ENCODE measurements around the gene OR9Q2. TPM values are rescaled to one million over a fixed set of nuclear protein-coding genes. Genes with fewer than 3 reads are reported as not detected.

OR9Q2 gene
- total and polyA plus RNA-seq, 9 donors, result not detected

Other genes starting within 250 kb of the OR9Q2 start
- gene OR9Q1, start 165.2 kb upstream of the OR9Q2 start, total RNA-seq, result not detected
- not detected for gene OR9Q1, start 165.2 kb upstream of the OR9Q2 start, polyA plus RNA-seq (ENCODE audit: insufficient read depth in 1 of 8, insufficient read length in 8 of 8, low replicate concordance in 1 of 8)
- not detected for gene OR6Q1, start 158.1 kb upstream of the OR9Q2 start, total RNA-seq
- gene OR6Q1, start 158.1 kb upstream of the OR9Q2 start, polyA plus RNA-seq (ENCODE audit: insufficient read depth in 1 of 8, insufficient read length in 8 of 8, low replicate concordance in 1 of 8), result not detected
- gene OR9I1, start 63.5 kb upstream of the OR9Q2 start, total RNA-seq, result not detected
- gene OR9I1, start 63.5 kb upstream of the OR9Q2 start, polyA plus RNA-seq (ENCODE audit: insufficient read depth in 1 of 8, insufficient read length in 8 of 8, low replicate concordance in 1 of 8), result not detected
- not detected for gene OR1S2, start 15.1 kb downstream of the OR9Q2 start, total RNA-seq
- gene OR1S2, start 15.1 kb downstream of the OR9Q2 start, polyA plus RNA-seq (ENCODE audit: insufficient read depth in 1 of 8, insufficient read length in 8 of 8, low replicate concordance in 1 of 8), result not detected
- gene OR1S1, start 23.6 kb downstream of the OR9Q2 start, total RNA-seq, result not detected
- not detected for gene OR1S1, start 23.6 kb downstream of the OR9Q2 start, polyA plus RNA-seq (ENCODE audit: insufficient read depth in 1 of 8, insufficient read length in 8 of 8, low replicate concordance in 1 of 8)
- not detected for gene OR10Q1, start 39.8 kb downstream of the OR9Q2 start, total RNA-seq
- under 1 TPM in 1 of 8 donors, not detected in 7; 0.11 TPM for gene OR10Q1, start 39.8 kb downstream of the OR9Q2 start, polyA plus RNA-seq (ENCODE audit: insufficient read depth in 1 of 8, insufficient read length in 8 of 8, low replicate concordance in 1 of 8)
- not detected for gene OR10W1, start 79.2 kb downstream of the OR9Q2 start, total RNA-seq
- not detected for gene OR10W1, start 79.2 kb downstream of the OR9Q2 start, polyA plus RNA-seq (ENCODE audit: insufficient read depth in 1 of 8, insufficient read length in 8 of 8, low replicate concordance in 1 of 8)
- not detected for gene OR5B17, start 170.0 kb downstream of the OR9Q2 start, total RNA-seq
- gene OR5B17, start 170.0 kb downstream of the OR9Q2 start, polyA plus RNA-seq (ENCODE audit: insufficient read depth in 1 of 8, insufficient read length in 8 of 8, low replicate concordance in 1 of 8), result not detected
- gene OR5B3, start 217.8 kb downstream of the OR9Q2 start, total RNA-seq, result not detected
- gene OR5B3, start 217.8 kb downstream of the OR9Q2 start, polyA plus RNA-seq (ENCODE audit: insufficient read depth in 1 of 8, insufficient read length in 8 of 8, low replicate concordance in 1 of 8), result not detected
- gene OR5B2, start 239.1 kb downstream of the OR9Q2 start, total RNA-seq, result not detected
- gene OR5B2, start 239.1 kb downstream of the OR9Q2 start, polyA plus RNA-seq (ENCODE audit: insufficient read depth in 1 of 8, insufficient read length in 8 of 8, low replicate concordance in 1 of 8), result not detected